Muscle layer of colon (tissue), 2 donors: ENCODE data around the gene L1CAM.
"Not testable (repeated sequence)": the region's sequence is repeated elsewhere in the genome, so short reads cannot be mapped to it uniquely, and the experiment has no call there.

Experiments used
- H3K27ac ChIP-seq: one replicate; pipeline ENCODE4 v1.7.0; 2013; ENCODE audit warnings: low read depth, mild to moderate bottlenecking, low read length, moderate library complexity
- H3K27me3 ChIP-seq, 2 donors: one replicate each; pipeline ENCODE4 v1.7.0; 2013; ENCODE audit warnings: low read length in 2 of 2, mild to moderate bottlenecking in 2 of 2; ENCODE audit not compliant: insufficient read depth in 2 of 2, control insufficient read depth in 1 of 2
- H3K36me3 ChIP-seq: one replicate; pipeline ENCODE4 v1.7.0; 2013; ENCODE audit warnings: mild to moderate bottlenecking, low read length; ENCODE audit not compliant: insufficient read depth
- H3K4me1 ChIP-seq: one replicate; pipeline ENCODE4 v1.7.0; 2013; ENCODE audit warnings: mild to moderate bottlenecking, low read length; ENCODE audit not compliant: insufficient read depth
- H3K4me3 ChIP-seq, 2 donors: one replicate each; pipeline ENCODE4 v1.7.0; 2013; ENCODE audit warnings: low read length in 2 of 2, low read depth in 1 of 2, mild to moderate bottlenecking in 1 of 2, moderate library complexity in 1 of 2
- H3K9ac ChIP-seq: one replicate; pipeline ENCODE4 v1.7.0; 2013; ENCODE audit warnings: low read length
- H3K9me3 ChIP-seq: one replicate; pipeline ENCODE4 v1.7.0; 2013; ENCODE audit warnings: mild to moderate bottlenecking, low read length
- donor health status: abdominal sarcoma.
- donor health status: Adenocarcinoma of cecum.

L1CAM gene

GRCh38 chrX:153818571-153819383 is 67.2 kb downstream of the L1CAM start:
- Histone ChIP-seq H3K27ac (no peak overlapping the region), H3K9me3 (no peaks in the 10 kb centered on the region), H3K27me3 (peaks cover 0 to 18% of the 10 kb centered on the region in 2 donors), H3K9ac (no peak overlapping the region), H3K4me3 (peak overlapping the region in 1 of 2 donors; percentile 32), H3K36me3 (no peaks in the 10 kb centered on the region), H3K4me1 (peaks cover 5% of the 10 kb centered on the region)

- H3K9me3 ChIP-seq, H3K9ac ChIP-seq, H3K27ac ChIP-seq, H3K4me1 ChIP-seq, H3K36me3 ChIP-seq, H3K4me3 ChIP-seq: not testable (repeated sequence)
- H3K27me3 ChIP-seq, result peaks cover 0 to 17% of the 10 kb centered on the region in 2 donors
Observed at GRCh38 chrX:153818064-153818463, 67.9 kb downstream of the L1CAM start.

- Histone ChIP-seq H3K9me3 (no peaks in the 10 kb centered on the region), H3K27me3 (peaks cover 0 to 22% of the 10 kb centered on the region in 2 donors), H3K27ac (no peak overlapping the region), H3K9ac (no peak overlapping the region), H3K4me3 (no peak overlapping the region), H3K4me1 (peaks cover 5% of the 10 kb centered on the region), H3K36me3 (no peaks in the 10 kb centered on the region)
Observed at GRCh38 chrX:153816831-153817690, 68.9 kb downstream of the L1CAM start.

GRCh38 chrX:153814591-153815315 is 71.2 kb downstream of the L1CAM start:
- Histone ChIP-seq H3K27me3 (peaks cover 0 to 18% of the 10 kb centered on the region in 2 donors), H3K36me3 (no peaks in the 10 kb centered on the region), H3K9me3 (no peaks in the 10 kb centered on the region), H3K4me1 (peaks cover 5% of the 10 kb centered on the region), H3K4me3 (no peak overlapping the region), H3K9ac (no peak overlapping the region), H3K27ac (no peak overlapping the region)

GRCh38 chrX:153813161-153813560 is 72.8 kb downstream of the L1CAM start:
- Histone ChIP-seq H3K36me3 (no peaks in the 10 kb centered on the region), H3K4me3 (no peak overlapping the region), H3K4me1 (no peaks in the 10 kb centered on the region), H3K27ac (no peak overlapping the region), H3K9ac (no peak overlapping the region), H3K27me3 (peaks cover 0 to 18% of the 10 kb centered on the region in 2 donors), H3K9me3 (no peaks in the 10 kb centered on the region)

GRCh38 chrX:153812220-153812619 is 73.8 kb downstream of the L1CAM start:
- Histone ChIP-seq H3K36me3 (no peaks in the 10 kb centered on the region), H3K27me3 (peaks cover 0 to 13% of the 10 kb centered on the region in 2 donors), H3K9ac (no peak overlapping the region), H3K9me3 (no peaks in the 10 kb centered on the region), H3K27ac (no peak overlapping the region), H3K4me1 (no peaks in the 10 kb centered on the region), H3K4me3 (no peak overlapping the region)
